Measurements from ENCODE around the gene ACTRT2. TPM values are rescaled to one million over a fixed set of nuclear protein-coding genes. Genes with fewer than 3 reads are reported as not detected.

The ACTRT2 gene
- total and polyA plus RNA-seq, 2 donors (not counting 3 experiments of a cell fraction or from before 2014, with no cell fraction given), result not detected

DNA sequence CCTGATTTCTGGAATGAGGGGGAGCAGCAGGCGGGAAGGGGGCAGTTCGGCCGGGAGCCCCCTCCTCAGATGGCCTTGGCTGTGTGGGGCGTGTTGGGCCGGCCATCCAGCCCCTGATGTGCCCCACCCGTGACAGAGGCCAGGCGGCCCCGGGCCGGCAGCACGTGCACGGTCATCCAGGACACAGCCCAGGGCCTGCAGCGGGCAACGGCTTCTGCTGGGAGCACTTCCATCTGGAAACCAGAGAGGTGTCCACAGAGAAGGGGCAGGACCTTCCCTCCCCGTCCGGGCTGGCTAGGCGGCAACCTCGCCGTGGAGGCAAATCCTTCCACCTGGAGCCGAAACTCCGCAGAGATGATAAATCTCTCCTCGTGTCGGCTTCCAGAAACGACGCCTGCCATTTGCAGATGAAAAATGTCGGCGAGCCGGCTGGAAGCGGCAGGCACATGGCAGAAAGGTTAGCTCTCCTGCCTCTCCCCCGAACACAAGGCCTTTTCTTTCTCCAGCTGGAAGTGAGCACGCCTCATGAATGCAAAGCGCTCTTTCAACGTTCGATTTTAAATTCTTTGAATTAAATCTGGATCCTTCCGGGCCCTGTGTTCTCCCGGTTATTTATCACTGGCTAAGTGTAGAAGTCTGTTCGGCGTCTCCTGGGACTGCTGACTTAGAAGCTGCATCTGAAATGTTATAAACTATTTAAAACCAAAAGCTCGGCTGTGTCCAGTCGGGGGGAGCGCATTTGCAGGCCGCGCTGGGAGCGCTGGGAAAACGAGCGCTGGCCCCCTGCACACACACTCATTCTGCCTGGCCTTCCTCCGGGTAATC lies 9.4 kb upstream of the ACTRT2 start:
- Histone ChIP-seq H3K4me3 (replicated peaks in 1 of 3; ENCODE audit: insufficient read depth in 1 of 3, low read depth in 1 of 3, low read length in 3 of 3) (no peak overlapping the region), H3K9ac (replicated peaks; ENCODE audit: extremely low read depth, insufficient read depth, low read length) (no peak overlapping the region), H4K20me1 (replicated peaks; ENCODE audit: control insufficient read depth, extremely low read depth, insufficient read depth, low read length) (no peaks in the 10 kb centered on the region), H3K36me3 (ENCODE audit: control insufficient read depth in 2 of 2, extremely low read depth in 1 of 2, insufficient read depth in 2 of 2, low read length in 2 of 2) (no peaks in the 10 kb centered on the region), H3K4me1 (ENCODE audit: control insufficient read depth, extremely low read depth, insufficient read depth, low read length) (no peaks in the 10 kb centered on the region), H3K27ac (ENCODE audit: insufficient read depth, low read depth, low read length) (no peak overlapping the region), H2AFZ (ENCODE audit: low read depth, low read length) (no peak overlapping the region), H3K27me3 (ENCODE audit: control insufficient read depth in 2 of 2, insufficient read depth in 2 of 2, low read length in 2 of 2) (no peaks in the 10 kb centered on the region), H3K9me1 (replicated peaks; ENCODE audit: control insufficient read depth, extremely low read depth, insufficient read depth, low read length) (no peaks in the 10 kb centered on the region), H3K4me2 (ENCODE audit: insufficient read depth, low read length) (no peak overlapping the region), H3K9me3 (replicated peaks; ENCODE audit: control insufficient read depth, insufficient read depth, low read length) (peaks cover 2% of the 10 kb centered on the region), H3K79me2 (ENCODE audit: control insufficient read depth, insufficient read depth, low read length) (no peaks in the 10 kb centered on the region)
- BruUV-seq (replicated peaks), result no TSS peak
- CTCF ChIA-PET, result interaction anchor here (1.1 to 1.5 kb wide), 2 partner anchors 10 to 14 kb away, joined by 3 read pairs; partner anchors contain the start of gene ACTRT2
- POLR2A ChIA-PET, result no interaction called here
- DNase-seq (ENCODE audit: low read depth, low spot score) (no peak), FAIRE-seq (no peak)
- TF ChIP-seq MYC (IDR thresholded peaks at IDR 0.05; ENCODE audit: low read depth, low read length) (no peak), POLR2AphosphoS5 (IDR thresholded peaks at IDR 0.05; ENCODE audit: insufficient read depth, low read depth, low read length) (no peak), POLR2A (IDR thresholded peaks at IDR 0.05; ENCODE audit: low read depth, low read length) (no peak), JUN (IDR thresholded peaks at IDR 0.05; ENCODE audit: borderline replicate concordance, insufficient read depth, insufficient read length, low read depth) (no peak), EZH2 (IDR thresholded peaks at IDR 0.05; ENCODE audit: borderline replicate concordance, low read depth, low read length, severe bottlenecking) (no peak), FOS (IDR thresholded peaks at IDR 0.05; ENCODE audit: borderline replicate concordance, insufficient read depth, low read length) (no peak), GATA2 (IDR thresholded peaks at IDR 0.05; ENCODE audit: insufficient read depth, insufficient read length, low read depth, low read length) (no peak)
- TF ChIP-seq, protein P1, sequence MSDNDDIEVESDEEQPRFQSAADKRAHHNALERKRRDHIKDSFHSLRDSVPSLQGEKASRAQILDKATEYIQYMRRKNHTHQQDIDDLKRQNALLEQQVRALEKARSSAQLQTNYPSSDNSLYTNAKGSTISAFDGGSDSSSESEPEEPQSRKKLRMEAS (IDR thresholded peaks at IDR 0.05; ENCODE audit: insufficient read depth, insufficient read length), result no peak
- TF ChIP-seq, protein P2, sequence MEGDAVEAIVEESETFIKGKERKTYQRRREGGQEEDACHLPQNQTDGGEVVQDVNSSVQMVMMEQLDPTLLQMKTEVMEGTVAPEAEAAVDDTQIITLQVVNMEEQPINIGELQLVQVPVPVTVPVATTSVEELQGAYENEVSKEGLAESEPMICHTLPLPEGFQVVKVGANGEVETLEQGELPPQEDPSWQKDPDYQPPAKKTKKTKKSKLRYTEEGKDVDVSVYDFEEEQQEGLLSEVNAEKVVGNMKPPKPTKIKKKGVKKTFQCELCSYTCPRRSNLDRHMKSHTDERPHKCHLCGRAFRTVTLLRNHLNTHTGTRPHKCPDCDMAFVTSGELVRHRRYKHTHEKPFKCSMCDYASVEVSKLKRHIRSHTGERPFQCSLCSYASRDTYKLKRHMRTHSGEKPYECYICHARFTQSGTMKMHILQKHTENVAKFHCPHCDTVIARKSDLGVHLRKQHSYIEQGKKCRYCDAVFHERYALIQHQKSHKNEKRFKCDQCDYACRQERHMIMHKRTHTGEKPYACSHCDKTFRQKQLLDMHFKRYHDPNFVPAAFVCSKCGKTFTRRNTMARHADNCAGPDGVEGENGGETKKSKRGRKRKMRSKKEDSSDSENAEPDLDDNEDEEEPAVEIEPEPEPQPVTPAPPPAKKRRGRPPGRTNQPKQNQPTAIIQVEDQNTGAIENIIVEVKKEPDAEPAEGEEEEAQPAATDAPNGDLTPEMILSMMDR (IDR thresholded peaks at IDR 0.05; ENCODE audit: extremely low read depth in 1 of 2, insufficient read depth in 1 of 2, low read depth in 1 of 2, low read length in 2 of 2), result no peak
- intact Hi-C loops (cut with micrococcal nuclease) (no loop called here), dilution Hi-C loops (cut with MboI; ENCODE audit: extremely low pct_ligation_motif_present, low sequenced_read_pairs) (no loop called here)

All from endothelial cell of umbilical vein (primary cell).